HEK293 (cell line): ENCODE measurements around the gene PLEKHJ1.

Experiments
- ZNF670 ChIP-seq: fragments of 450-650 bp; formaldehyde crosslinking; IDR thresholded peaks from 2 replicates; pipeline ENCODE4 v1.5.1; 2016; ENCODE audit warnings: missing biosample characterization, missing genetic modification characterization, low read depth
- TF ChIP-seq, protein P1 (sequence below): fragments of 450-650 bp; formaldehyde crosslinking; IDR thresholded peaks from 2 replicates; pipeline ENCODE4 v1.5.1; 2016; ENCODE audit warnings: missing biosample characterization, missing genetic modification characterization

DNA sequence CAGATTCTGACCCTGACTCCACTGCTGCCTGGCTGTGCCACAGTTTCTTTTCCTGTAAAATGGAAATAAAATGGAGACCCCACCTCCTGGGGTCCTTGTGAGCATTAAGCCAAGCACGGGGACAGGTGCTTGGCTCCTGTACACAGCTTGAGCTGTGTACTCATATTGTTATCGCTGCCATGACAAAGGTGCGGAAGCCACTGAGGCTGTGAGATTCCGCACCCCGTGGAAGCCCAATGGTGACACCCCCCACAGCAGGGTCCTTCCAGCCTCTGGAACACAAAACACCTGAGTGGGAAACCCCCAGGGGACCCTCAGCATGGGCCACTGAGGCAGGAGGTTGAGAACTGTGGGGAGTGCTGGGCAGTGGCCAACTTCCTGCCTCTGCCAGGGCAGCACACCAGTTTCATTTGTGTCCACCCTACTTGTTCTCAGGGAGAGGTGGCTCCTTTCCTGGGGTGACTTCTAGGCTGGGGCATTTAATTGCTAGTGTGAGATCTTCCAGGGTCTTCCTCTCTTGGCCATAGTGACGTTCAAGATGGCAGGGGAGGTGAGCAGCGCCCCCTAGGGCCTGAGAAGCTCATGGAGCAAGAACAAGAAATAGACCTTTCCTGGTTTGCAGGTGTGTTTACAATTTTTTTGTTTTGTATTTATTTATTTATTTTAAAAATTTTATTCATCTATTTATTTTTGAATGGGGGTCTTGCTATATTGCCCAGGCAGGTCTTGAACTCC is 25.5 kb upstream of the PLEKHJ1 start:
- no peak for TF ChIP-seq ZNF670 (tag by site-specific recombination)
- TF ChIP-seq, protein P1, sequence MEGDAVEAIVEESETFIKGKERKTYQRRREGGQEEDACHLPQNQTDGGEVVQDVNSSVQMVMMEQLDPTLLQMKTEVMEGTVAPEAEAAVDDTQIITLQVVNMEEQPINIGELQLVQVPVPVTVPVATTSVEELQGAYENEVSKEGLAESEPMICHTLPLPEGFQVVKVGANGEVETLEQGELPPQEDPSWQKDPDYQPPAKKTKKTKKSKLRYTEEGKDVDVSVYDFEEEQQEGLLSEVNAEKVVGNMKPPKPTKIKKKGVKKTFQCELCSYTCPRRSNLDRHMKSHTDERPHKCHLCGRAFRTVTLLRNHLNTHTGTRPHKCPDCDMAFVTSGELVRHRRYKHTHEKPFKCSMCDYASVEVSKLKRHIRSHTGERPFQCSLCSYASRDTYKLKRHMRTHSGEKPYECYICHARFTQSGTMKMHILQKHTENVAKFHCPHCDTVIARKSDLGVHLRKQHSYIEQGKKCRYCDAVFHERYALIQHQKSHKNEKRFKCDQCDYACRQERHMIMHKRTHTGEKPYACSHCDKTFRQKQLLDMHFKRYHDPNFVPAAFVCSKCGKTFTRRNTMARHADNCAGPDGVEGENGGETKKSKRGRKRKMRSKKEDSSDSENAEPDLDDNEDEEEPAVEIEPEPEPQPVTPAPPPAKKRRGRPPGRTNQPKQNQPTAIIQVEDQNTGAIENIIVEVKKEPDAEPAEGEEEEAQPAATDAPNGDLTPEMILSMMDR (tag by site-specific recombination), result no peak
